HG03460 (cell line): ENCODE measurements around the gene FBXW7.
A peak's percentile ranks its signal among the peaks of the same experiment; 100 is the strongest.

Source experiments
- ATAC-seq: cut with Tn5 transposase; IDR thresholded peaks from one replicate; pipeline ENCODE4 v1.9.1; 2021; ENCODE audit not compliant: unreplicated experiment

Gene FBXW7

DNA sequence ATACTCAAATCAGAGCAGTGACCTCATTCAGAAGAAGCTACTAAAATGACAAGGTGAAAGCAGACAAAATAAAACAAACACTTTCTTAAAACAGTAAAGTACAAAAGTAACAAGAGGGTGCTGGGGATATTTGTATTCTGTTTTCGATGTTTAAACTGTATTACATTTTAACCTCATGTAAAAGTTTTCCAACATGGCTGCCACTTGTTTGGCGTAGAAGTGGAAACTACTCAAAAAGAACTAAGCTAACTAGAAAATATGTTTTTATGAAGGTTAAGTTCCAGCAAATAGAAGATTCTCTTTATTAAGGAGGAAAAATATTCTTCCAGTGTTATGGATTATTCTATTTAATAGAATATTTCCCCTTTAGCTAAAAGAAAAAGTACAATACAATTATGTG lies 155.0 kb downstream of the FBXW7 start:
- ATAC-seq, result no peak

- no peak for ATAC-seq
These were observed 155.7 kb downstream of the FBXW7 start for GRCh38 chr4:152380185-152380584.

DNA sequence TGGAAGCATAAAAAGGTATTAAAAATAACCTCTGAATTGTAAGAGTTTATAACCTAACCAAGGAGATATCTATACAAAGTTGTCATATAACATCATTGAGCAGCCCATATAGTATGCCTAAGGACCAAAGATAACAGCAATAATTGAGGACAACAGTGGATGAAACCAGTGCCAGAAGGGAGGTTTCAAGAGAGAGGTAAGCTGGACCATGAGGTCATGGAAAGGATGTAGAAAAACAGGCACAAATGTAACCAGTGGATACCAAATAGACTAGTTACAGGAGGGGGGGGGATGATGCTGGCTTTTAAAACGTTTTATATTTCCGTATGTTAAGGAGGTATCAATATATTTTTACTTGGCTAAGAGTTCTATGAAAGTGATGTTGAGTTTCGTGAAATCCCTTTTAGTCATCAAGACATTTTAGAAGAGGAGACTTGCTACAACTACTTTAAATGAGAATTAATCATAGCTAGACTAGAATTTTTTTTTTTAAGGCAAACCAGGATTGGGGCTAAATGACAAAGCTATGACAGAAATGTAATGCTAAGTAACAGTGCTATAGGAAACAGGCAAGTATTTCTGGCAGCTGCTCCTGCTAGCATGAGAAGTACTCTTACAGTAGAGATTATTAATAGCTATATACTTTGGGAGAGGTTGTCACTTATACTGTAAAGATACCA lies 161.1 kb downstream of the FBXW7 start:
- ATAC-seq, result no peak

DNA sequence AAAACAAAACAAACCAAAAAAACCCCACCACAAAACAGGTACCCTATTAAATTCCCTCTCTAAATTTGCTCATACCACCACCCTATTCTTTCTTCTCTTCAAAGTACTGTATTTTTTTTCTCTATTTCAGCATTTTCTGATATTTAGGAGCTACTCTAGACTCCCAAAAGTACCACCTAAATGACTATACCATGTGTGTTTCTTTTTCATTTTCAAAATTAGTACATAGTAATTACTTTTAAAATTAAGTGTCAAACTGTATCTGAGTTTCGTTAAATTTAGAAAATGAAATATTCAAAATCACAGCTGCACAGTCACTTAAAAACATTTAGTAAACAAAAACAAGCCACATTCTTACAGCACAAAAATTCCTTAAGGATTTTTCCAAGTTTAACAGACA lies 161.7 kb downstream of the FBXW7 start:
- no peak for ATAC-seq

DNA sequence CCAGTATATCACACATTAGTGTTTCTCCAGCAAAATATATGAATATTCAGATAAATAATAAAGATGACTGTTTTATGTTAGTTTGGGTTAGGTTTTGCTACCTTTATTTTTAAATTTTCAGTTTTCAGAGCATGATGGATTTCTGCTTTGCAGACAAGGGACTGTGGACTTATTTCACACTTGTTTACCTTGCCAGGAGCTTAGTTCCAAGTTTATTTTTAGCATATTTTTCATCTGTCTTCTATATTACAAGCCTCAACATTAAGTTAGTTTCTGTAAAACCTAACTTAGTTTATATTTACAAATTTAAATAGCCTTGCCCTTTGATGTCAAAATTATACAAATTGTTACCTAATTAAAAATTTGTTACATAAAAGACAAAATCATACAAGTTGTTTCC lies 163.4 kb downstream of the FBXW7 start:
- ATAC-seq, result no peak

- ATAC-seq, result no peak
These were observed 166.0 kb downstream of the FBXW7 start for GRCh38 chr4:152369902-152370295.

DNA sequence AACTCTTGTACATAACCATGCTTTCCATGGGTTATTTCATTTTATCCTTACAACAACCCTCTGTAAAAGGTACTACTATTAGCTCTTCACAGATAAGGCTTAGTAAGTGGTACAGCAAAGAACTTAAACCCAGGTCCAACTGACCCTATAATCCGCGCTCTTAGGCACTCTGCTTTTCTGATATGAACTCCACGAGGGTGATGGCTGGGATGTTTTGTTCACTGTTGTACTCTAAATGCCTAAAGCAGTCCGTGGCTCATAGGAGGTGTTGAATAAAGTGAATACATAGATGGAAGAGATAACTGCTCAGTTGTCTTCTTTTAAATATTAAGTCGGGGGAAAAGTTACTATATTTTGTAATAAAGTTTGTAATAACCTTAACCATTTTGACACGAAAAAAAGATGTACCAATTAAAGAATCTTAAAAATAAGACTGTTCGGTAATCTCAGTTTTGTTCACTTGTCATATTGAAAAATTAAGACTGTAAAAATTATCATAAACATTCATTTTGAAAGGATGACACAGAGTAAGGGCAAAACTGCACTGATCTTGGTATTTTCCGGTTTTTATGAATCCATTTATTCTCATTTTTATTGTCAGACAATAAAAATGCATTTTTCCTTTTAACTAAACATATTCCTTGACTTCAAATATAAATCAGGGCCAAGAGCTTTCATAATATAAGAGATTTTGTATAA lies 166.5 kb downstream of the FBXW7 start:
- no peak for ATAC-seq

DNA sequence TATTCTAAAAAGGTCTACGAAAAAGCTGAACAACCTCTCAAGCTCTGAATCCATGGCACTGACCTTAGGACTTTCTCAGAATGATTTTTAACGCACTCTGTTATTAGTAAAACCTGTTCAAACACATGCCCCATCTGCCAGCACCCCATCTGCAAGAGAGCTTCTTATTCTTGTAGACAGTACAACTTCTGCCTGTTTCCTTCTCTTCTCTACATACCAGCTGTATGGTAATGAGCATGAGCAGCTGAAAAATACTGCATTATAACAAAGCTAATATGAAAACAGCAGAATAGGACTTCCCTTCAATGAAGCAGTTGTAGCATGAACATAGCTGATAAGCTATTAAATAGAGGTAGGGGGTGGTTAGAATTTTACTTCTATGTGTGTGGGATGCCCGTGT lies 167.9 kb downstream of the FBXW7 start:
- ATAC-seq, result no peak

GRCh38 chr4:152364883-152365282 lies 171.0 kb downstream of the FBXW7 start:
- ATAC-seq, result no peak

GRCh38 chr4:152364383-152364782 lies 171.5 kb downstream of the FBXW7 start:
- no peak for ATAC-seq

- ATAC-seq, result no peak
These were observed 172.0 kb downstream of the FBXW7 start for GRCh38 chr4:152363904-152364303.

DNA sequence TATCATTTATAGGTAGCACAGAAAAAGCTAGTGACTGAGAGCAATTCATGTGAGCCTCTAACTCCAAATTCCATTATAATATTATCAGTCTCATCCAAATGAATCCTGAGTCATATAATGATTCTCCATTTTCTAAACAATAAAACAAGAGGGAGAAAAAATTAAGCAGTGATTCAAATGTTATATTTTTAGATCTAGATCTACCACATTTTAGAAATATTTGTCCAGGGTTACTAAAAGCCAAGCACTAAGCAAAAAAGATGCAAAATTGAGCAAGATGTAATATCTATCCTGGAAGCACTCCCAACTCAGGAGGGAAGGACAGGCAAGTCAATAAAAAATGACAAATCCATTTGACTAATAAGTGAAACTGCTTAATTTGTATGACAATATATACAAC lies 172.8 kb downstream of the FBXW7 start:
- no peak for ATAC-seq

GRCh38 chr4:152360045-152360410 lies 175.9 kb downstream of the FBXW7 start:
- ATAC-seq, result no peak

DNA sequence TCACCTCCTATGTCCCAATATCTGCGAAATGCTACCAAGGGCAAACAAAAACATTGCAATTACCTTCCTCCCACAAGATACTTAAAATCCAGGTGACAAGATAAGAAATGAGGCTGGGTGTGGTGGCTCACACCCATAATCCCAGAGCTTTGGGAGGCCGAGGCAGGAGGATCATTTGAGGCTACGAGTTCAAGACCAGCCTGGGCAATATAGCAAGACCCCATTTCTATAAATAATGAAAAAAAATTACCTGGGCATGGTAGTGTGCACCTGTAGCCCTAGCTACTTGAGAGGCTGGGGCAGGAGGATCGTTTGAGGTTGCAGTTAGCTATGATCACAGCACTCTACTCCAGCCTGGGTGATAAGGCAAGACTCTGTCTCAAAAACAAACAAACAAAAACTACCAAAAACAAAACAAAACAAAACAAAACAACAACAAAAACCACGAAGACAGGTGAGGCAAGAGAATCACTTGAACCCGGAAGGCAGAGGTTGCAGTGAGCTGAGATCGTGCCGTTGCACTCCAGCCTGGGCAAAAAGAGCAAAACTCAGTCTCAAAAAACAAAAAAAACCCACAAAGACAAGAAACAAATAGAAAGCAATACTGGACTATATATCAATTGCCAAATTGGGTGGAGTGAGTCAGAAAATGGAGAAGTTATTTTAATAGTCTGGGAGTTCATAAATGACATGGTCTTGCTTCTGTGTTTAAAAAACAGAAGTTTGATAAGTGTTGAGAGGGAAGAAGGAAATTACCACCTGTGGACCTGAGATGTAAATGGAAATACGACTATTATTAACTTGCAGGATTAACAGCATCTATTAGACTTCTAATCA lies 176.5 kb downstream of the FBXW7 start:
- no peak for ATAC-seq

DNA sequence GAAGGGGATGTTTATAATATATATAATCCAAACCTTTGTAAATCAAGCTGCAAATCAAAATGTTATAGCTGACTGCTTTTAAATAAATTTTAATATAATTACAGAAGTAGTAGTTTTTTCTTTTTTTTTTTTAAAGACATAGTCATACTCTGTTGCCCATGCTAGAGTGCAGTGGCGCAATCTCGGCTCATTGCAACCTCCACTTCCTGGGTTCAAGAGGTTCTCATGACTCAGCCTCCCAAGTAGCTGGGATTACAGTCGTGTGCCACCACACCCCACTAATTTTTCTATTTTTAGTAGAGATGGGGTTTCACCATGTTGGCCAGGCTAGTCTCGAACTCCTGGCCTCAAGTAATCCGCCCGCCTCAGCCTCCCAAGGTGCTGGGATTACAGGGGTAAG lies 178.7 kb downstream of the FBXW7 start:
- no peak for ATAC-seq

- ATAC-seq, result no peak
These were observed 179.4 kb downstream of the FBXW7 start for GRCh38 chr4:152356428-152357034.

- ATAC-seq, result peak; percentile 78
These were observed 183.2 kb downstream of the FBXW7 start for GRCh38 chr4:152352622-152353116.

DNA sequence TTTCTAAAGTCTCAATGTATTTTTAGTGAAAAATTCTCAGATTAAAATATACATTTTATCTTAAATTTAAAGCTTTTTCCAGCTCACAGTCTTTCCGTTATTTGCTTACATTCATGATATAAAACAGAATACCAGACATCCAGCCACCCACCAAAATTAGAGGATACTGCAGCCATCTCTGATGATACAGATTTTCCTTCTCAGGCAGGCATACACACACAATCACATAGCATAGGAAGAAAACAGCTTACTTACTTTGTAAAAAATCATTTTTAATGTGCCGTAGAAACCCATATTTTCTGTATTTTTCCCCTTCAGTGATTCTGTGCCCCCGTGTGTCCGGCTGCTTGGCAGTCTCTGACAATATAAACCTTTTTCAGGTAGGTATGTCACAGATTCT lies 183.7 kb downstream of the FBXW7 start:
- ATAC-seq, result peak; percentile 8

DNA sequence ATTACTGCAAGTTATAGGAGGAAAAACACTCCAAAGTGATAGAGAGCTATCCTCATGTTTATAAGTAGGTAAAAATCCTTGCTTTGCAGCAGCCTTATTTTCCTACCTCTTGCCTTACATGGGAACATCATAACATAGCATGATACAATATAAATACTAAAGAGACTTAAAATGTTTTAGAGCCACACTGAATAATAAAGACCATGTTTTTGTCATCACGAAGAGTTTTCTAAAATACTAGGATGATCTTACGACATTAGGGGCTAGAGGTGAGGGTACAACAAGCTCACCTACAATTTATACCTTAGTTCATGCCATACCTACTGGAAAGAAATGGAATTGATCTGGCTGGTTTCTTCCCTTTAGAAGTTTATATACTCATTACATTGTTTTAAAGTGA lies 184.8 kb downstream of the FBXW7 start:
- no peak for ATAC-seq

DNA sequence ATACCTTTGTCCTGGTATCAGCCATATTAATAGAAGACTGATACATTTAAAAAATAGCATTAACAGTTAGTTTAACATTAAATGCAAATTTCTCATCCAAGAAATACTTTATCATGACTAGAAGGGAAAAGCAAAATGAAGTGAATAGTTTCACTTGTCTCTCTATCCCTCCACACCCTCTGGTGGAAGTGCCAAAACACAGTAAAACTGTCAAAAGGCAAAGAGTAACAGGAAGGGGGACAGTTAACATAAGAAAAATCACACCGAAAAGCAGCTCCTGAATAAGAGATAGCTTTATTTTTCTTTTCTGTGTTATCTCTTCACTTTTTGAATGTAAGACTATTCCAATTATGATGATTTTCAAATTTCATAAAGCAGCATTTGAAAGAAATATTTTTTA lies 187.2 kb downstream of the FBXW7 start:
- no peak for ATAC-seq

GRCh38 chr4:152346979-152347378 lies 188.9 kb downstream of the FBXW7 start:
- no peak for ATAC-seq
